ENCODE measurements around the gene CEACAM19.

GRCh38 chr19:44640518-44640917 is 30.8 kb upstream of the CEACAM19 start:
- TF ChIP-seq CTCF (IDR thresholded peaks at IDR 0.05) (no peak), POLR2A (IDR thresholded peaks at IDR 0.05) (no peak), POLR2AphosphoS5 (IDR thresholded peaks at IDR 0.05) (no peak), EP300 (IDR thresholded peaks at IDR 0.05) (no peak)
